GM12873 (cell line): ENCODE measurements around the gene YPEL1.

Experiments
- TF ChIP-seq, protein P1 (sequence below): IDR thresholded peaks from 2 replicates; pipeline ENCODE4 v1.5.1; 2012; ENCODE audit warnings: low read depth, mild to moderate bottlenecking, moderate library complexity, low read length, control low read depth; ENCODE audit not compliant: insufficient read depth; ENCODE audit errors: missing control alignments

The YPEL1 gene

DNA sequence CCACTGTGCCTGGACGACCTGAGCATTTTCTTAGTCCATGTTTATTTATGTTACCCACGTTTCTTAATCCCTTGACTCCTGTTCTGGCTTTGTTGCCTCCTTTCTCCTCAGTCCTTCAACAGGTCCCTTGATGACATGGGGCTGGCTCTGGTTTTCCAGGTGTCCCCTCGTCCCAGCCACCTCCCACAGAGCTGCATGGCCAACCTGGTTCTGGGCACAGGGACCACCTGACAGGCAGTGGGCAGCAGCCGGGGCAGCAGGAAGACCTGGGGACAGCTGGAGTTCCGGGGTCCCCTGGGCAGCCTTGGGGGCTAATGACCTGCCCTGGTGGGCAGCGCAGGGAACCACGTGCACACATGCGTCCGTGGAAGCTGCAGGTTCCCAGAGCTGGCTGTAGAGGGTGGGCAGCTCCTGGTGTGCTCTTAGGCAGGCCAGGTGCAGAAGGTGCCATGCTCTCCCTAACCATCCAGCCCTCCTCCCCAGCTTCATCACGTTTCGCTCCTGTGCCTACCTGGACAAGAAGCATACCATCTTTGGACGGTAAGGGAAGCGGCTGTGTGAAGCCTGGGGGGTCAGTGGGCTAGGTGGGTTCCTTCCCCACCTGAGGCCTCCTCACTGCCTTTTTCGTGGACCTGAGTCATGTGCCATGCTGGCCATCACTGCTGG lies 42.1 kb downstream of the YPEL1 start:
- TF ChIP-seq, protein P1, sequence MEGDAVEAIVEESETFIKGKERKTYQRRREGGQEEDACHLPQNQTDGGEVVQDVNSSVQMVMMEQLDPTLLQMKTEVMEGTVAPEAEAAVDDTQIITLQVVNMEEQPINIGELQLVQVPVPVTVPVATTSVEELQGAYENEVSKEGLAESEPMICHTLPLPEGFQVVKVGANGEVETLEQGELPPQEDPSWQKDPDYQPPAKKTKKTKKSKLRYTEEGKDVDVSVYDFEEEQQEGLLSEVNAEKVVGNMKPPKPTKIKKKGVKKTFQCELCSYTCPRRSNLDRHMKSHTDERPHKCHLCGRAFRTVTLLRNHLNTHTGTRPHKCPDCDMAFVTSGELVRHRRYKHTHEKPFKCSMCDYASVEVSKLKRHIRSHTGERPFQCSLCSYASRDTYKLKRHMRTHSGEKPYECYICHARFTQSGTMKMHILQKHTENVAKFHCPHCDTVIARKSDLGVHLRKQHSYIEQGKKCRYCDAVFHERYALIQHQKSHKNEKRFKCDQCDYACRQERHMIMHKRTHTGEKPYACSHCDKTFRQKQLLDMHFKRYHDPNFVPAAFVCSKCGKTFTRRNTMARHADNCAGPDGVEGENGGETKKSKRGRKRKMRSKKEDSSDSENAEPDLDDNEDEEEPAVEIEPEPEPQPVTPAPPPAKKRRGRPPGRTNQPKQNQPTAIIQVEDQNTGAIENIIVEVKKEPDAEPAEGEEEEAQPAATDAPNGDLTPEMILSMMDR, result no peak

DNA sequence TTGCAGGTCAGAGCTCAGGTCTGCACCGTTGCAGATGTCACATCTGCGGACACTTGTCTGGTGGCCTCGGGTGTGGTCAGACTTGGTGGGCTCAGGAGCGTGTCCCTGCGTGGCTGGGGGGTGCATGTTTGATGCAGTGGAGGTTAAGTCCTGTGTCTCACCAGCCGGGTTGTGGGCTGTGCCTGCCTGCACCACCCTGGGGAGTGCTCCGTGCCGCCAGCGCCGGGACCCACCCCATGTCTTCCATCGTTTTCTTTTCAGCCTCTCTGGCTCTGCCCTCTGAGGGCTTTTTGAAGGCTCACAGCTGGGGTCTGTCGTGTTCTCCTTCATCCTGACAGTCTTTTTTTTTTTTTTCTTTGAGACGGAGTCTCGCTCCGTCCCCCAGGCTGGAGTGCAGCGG lies 43.8 kb downstream of the YPEL1 start:
- TF ChIP-seq, protein P1, result no peak

DNA sequence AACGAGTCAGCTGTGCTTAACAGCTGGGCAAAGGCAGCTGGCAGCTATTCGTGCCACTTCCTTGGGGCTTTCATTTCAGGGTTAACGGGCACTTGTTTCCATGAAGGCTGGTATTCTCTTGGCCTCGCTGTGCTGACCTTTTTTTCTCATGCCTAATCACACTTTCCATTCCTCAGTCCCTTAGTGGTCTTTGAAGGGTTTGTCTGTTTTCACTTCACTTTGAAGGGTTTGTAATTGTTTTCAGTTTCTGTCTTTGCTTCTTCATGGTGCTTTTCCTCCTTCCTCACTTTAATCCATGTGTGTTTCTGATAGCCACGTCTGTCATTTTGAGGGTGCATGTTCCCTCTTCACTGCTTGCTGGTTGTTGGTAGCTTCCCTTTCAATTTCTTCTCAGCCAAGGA lies 45.2 kb downstream of the YPEL1 start:
- TF ChIP-seq, protein P1, result no peak

DNA sequence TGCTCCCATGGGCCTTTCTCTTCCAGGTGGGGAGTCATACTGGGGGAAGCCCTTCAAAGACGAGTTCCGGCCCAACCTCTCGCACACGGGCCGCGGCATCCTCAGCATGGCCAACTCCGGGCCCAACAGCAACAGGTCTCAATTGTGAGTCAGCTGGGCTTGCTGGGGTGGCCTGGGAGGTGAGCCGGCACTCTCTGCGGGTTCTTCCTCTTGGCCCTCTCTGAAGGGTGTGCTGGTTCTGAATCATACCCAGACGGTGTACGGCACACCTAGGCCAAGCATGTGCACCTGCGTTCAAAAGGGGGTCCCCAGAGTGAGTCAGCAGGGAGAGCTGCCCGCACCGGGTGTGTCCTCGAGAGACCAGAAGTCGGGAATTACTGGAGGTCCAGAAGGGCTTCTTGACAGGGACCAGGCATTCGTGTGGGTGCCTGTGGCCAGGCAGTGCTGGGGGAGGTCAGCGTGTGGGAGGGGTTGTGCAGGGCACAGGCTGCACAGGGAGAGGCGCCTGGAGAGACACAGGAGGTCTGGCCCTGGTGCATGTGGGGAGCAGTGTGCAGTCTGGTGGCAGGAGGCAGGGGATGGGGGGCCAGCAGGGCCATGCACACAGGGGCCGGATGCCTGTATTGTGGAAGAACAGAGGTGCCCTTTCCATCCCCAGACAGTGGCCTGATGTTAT lies 46.8 kb downstream of the YPEL1 start:
- TF ChIP-seq, protein P1, result no peak

DNA sequence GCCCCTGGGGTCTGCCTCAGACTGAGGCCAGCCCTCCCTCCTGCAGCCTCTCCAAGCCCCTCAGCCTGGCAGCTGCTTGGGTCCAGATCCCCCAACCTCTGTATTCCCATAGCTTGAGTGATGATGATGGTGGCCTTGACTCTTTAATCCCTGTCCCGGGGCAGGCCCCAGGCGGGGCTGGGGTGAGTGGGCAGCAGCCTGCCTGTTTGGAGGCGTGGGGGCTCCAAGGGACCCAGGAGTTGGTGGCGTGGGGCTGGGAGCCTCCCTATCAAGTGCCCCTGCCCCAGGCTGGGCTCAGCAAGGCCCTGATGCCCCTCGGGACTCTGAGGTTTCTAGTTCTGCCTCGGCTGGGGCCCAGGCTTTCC lies 47.3 kb downstream of the YPEL1 start:
- TF ChIP-seq, protein P1, result no peak

DNA sequence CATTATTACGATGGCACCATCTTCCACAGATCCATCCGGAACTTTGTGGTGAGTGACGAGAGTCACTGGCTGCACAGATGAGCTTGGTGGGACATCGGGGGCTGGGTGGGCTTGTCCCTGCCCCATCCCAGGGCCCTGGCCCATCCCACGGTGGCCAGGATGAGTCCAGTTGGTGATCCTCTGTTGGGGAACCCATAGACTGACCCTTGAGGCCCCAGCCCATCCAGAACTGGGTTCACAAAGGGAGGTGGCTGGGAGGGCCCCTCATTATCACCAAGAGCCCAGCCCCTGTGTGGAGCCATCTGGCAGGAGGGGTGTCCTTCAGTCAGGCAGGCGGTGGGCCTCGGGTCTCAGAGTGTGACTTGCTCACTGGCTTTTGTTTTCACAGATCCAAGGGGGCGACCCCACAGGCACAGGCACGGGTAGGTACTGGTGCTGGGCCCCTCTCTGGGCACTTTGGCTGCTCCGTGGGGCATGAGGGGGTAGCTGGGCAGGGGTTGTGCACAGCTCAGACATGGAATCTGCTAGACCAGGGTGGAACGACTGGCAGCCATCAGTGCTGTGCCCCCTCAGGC lies 47.8 kb downstream of the YPEL1 start:
- TF ChIP-seq, protein P1, result no peak

DNA sequence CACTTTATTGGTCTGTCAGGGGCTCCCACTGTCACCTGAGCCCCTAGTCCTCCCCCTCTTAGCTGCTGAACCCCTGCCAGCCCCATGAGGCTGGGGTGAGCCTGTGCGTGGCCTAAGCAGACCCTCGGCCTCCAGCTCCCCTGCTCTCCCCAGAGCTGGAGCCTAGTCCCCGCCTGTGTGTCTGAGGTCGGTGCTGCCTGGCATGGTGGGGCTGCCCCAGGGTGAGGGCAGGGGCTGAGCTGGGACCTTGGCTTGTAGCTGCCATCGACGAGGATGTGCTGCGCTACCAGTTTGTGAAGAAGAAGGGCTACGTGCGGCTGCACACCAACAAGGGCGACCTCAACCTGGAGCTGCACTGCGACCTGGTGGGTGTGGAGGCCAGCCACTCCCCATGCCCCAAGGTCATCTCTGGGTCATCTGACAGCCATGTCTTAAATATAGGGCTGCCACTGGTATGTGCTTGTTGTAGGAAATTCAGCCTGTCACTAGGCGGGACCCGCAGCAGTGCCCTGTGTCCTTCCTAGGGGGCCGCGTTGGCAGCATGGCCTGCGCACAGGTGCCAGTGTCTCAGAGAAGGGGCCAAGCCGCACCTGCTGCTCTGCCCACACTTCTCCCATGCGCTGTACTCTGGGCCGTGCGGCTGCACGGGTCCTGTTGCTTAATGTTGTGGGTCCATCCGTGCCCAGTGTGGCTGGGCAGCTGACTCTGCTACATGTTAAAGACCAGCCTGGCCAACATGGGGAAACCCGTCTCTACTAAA lies 48.8 kb downstream of the YPEL1 start:
- TF ChIP-seq, protein P1, result no peak
